Spleen (tissue), 7 donors: ENCODE measurements around the gene USP37.

Experiments
- POLR2A ChIP-seq, 3 donors: fragments of 450-650 bp; IDR thresholded peaks; one replicate each; pipeline ENCODE4 v1.5.1; 2017; ENCODE audit warnings: antibody characterized with exemption in 3 of 3, mild to moderate bottlenecking in 1 of 3
- POLR2AphosphoS5 ChIP-seq, 3 donors: sonication (generic); formaldehyde crosslinking; IDR thresholded peaks; one replicate each; pipeline ENCODE4 v1.5.1; 2017; ENCODE audit warnings: antibody characterized with exemption in 3 of 3
- TF ChIP-seq, protein P1 (sequence below), 11 experiments: fragments of 200-600 bp in 7 of 11; fragments of 450-650 bp in 4 of 11; sonication (generic) in 4 of 11; IDR thresholded peaks in 8 of 11; conservative IDR thresholded peaks in 3 of 11; 1 replicate in 7 of 11; 2 replicates in 4 of 11; pipeline versions ENCODE4 v1.4.0 to v1.8.0; 2016 to 2021; ENCODE audit warnings: antibody characterized with exemption in 11 of 11, inconsistent platforms in 4 of 11, mild to moderate bottlenecking in 1 of 11
- donor health status: DM: no; HTN: no; CAD: no; lungs with moderate emphysema.
- donor health status: DM: no; HTN: no; CAD: no.
- donor health status: DM: no; HTN: no; CAD: no.

DNA sequence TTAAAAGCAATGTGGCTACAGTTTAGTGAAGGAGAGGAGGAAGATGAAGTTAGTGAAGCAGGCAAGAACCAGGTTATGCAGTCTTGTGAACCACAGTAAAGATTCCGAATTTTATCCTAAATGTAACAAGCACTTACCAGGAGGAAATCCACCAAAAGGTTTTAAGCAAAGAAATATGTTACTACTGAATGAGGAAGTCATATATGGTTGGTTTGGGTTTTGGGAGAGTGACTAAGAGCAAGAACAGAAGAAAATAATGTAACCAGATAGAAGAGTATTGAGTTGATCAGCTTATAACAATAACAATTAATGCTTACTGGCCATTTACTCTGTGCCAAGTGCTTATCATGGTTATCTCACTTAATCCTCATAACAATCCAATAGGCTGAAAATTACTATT, 1.9 kb downstream of the USP37 start:
- TF ChIP-seq POLR2A (IDR thresholded peaks at IDR 0.05) (no peak), POLR2AphosphoS5 (IDR thresholded peaks at IDR 0.05) (no peak)
- TF ChIP-seq, protein P1, sequence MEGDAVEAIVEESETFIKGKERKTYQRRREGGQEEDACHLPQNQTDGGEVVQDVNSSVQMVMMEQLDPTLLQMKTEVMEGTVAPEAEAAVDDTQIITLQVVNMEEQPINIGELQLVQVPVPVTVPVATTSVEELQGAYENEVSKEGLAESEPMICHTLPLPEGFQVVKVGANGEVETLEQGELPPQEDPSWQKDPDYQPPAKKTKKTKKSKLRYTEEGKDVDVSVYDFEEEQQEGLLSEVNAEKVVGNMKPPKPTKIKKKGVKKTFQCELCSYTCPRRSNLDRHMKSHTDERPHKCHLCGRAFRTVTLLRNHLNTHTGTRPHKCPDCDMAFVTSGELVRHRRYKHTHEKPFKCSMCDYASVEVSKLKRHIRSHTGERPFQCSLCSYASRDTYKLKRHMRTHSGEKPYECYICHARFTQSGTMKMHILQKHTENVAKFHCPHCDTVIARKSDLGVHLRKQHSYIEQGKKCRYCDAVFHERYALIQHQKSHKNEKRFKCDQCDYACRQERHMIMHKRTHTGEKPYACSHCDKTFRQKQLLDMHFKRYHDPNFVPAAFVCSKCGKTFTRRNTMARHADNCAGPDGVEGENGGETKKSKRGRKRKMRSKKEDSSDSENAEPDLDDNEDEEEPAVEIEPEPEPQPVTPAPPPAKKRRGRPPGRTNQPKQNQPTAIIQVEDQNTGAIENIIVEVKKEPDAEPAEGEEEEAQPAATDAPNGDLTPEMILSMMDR (IDR thresholded peaks at IDR 0.05 in 8 of 11, conservative IDR thresholded peaks at IDR 0.05 in 3 of 11): no peak
